ENCODE measurements around the gene LPP.

DNA sequence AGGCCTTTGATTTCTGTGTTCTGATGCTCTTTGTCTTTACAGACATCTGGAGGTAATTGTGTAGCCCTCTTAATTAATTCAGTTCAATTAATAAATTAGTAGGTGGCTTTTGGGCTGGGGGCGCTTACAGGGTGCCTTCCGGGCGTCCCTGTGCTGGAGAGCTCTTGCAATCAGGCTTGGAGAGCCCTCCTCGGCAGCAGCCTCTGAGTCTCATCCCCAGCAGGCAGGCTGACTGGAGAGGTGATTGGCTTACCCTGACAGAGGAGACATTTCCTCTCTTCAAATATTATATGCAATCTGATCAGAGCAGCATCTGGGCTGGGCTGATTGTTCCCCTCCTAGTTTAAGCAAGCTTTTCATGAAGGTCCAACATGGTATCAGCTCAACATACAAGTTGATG lies 250.7 kb downstream of the LPP start:
- TF ChIP-seq POLR2A (IDR thresholded peaks at IDR 0.05; ENCODE audit: low read length) (no peak), GATA1 (IDR thresholded peaks at IDR 0.05; ENCODE audit: low read depth, low read length) (no peak)
